GM12878 (cell line): ENCODE data around the gene SIX3. TPM values are rescaled to one million over a fixed set of nuclear protein-coding genes. Genes with fewer than 3 reads are reported as not detected.
A peak's percentile ranks its signal among the peaks of the same experiment; 100 is the strongest.

Source experiments
- ATAC-seq: fragments of 200-7000 bp; cut with Tn5 transposase; 3 replicates; pipeline ENCODE4 v1.9.1; 2020; ENCODE audit warnings: mild to moderate bottlenecking, moderate library complexity
- BruUV-seq: library from RNA; stranded (reverse); fragments of 400-500 nt; replicated peaks from 2 replicates; lab custom pipeline; 2021; lab: Mats Ljungman, UMichigan
- CTCF ChIA-PET: fragments of 300-600 bp; sonication (Branson Sonifier 250); formaldehyde crosslinking; extraction: SDS; loops from one replicate; lab custom pipeline; 2021; ENCODE audit warnings: inconsistent platforms; lab: Yijun Ruan, JAX
- POLR2A ChIA-PET: fragments of 350-600 bp; formaldehyde crosslinking; extraction: SDS; loops from one replicate; lab custom pipeline; 2021; ENCODE audit warnings: inconsistent platforms; lab: Charles Lee
- RAD21 ChIA-PET: fragments of 300-600 bp; sonication (Branson Sonifier 250); formaldehyde crosslinking; loops from one replicate; lab custom pipeline; 2023; ENCODE audit warnings: antibody characterized with exemption; ENCODE audit not compliant: unreplicated experiment; lab: Charles Lee
- SMC1A ChIA-PET: fragments of 300-600 bp; sonication (Branson Sonifier 250); formaldehyde crosslinking; loops from one replicate; lab custom pipeline; 2023; ENCODE audit not compliant: unreplicated experiment, uncharacterized antibody; lab: Charles Lee
- DNase-seq: peaks from one replicate; pipeline ENCODE4 v3.0.0-alpha.2; 2011; ENCODE audit warnings: low read depth, low spot score
- FAIRE-seq: peaks from 3 replicates; lab custom pipeline; 2011; peaks lifted over from hg19 to GRCh38; lab: Jason Lieb, UNC
- H2AFZ ChIP-seq: 2 replicates; pipeline ENCODE4 v1.6.0; 2011; ENCODE audit warnings: low read depth, low read length, control low read depth; ENCODE audit not compliant: control insufficient read depth
- H3K27ac ChIP-seq: 2 replicates; pipeline ENCODE4 v1.5.1; 2011; ENCODE audit warnings: control low read depth; ENCODE audit not compliant: control insufficient read depth, insufficient read depth
- H3K27me3 ChIP-seq, 2 experiments: replicated peaks in 1 of 2; 2 replicates each; pipeline versions ENCODE4 v1.6.0 to v1.6.1; 2011; ENCODE audit warnings: low read length in 1 of 2; ENCODE audit not compliant: control insufficient read depth in 2 of 2, insufficient read depth in 2 of 2
- H3K36me3 ChIP-seq, 2 experiments: 2 replicates each; pipeline ENCODE4 v1.5.1; 2011; ENCODE audit warnings: low read length in 1 of 2; ENCODE audit not compliant: control insufficient read depth in 2 of 2, insufficient read depth in 2 of 2
- H3K4me1 ChIP-seq: 2 replicates; pipeline ENCODE4 v1.6.1; 2011; ENCODE audit warnings: mild to moderate bottlenecking, low read length, moderate library complexity, mixed read lengths; ENCODE audit not compliant: control insufficient read depth, insufficient read depth
- H3K4me2 ChIP-seq: 2 replicates; pipeline ENCODE4 v1.6.0; 2011; ENCODE audit warnings: control low read depth; ENCODE audit not compliant: control insufficient read depth, insufficient read depth
- H3K4me3 ChIP-seq: fragments of 200-600 bp; sonication (generic); 2 replicates; pipeline ENCODE4 v1.5.1; 2016
- H3K79me2 ChIP-seq: 2 replicates; pipeline ENCODE4 v1.6.0; 2011; ENCODE audit warnings: low read length; ENCODE audit not compliant: control insufficient read depth, insufficient read depth
- H3K9ac ChIP-seq: 2 replicates; pipeline ENCODE4 v1.8.0; 2011; ENCODE audit warnings: low read length, control low read depth, mixed read lengths; ENCODE audit not compliant: control insufficient read depth, insufficient read depth
- H3K9me3 ChIP-seq: replicated peaks from 3 replicates; pipeline ENCODE4 v1.5.1; 2011; ENCODE audit warnings: mild to moderate bottlenecking, low read length; ENCODE audit not compliant: control insufficient read depth, insufficient read depth
- H4K20me1 ChIP-seq: 2 replicates; pipeline ENCODE4 v1.6.0; 2011; ENCODE audit not compliant: control insufficient read depth, insufficient read depth
- CEBPZ ChIP-seq: fragments of 150-350 bp; IDR thresholded peaks from 2 replicates; pipeline ENCODE4 v1.6.1; 2016; ENCODE audit warnings: low read depth, low read length
- E4F1 ChIP-seq: fragments of 450-650 bp; IDR thresholded peaks from 2 replicates; pipeline ENCODE4 v1.6.1; 2018; ENCODE audit warnings: borderline replicate concordance, mild to moderate bottlenecking; ENCODE audit not compliant: partially characterized antibody
- EGR1 ChIP-seq, 2 experiments: IDR thresholded peaks; 1 replicate in 1 of 2; 2 replicates in 1 of 2; pipeline ENCODE4 v1.6.1; 2011 to 2012; ENCODE audit warnings: low read depth in 2 of 2, low read length in 2 of 2, borderline replicate concordance in 1 of 2, mild to moderate bottlenecking in 1 of 2, moderate library complexity in 1 of 2
- EP300 ChIP-seq, 2 experiments: fragments of 150-350 bp in 1 of 2; IDR thresholded peaks; 2 replicates each; pipeline ENCODE4 v1.6.1; 2011 to 2012; ENCODE audit warnings: low read depth in 2 of 2, low read length in 2 of 2, borderline replicate concordance in 1 of 2, improper control_type of control experiment in 1 of 2, inconsistent platforms in 1 of 2; ENCODE audit not compliant: control insufficient read depth in 1 of 2
- IKZF1 ChIP-seq: fragments of 450-650 bp; conservative IDR thresholded peaks from 2 replicates; pipeline ENCODE4 v1.6.1; 2017; ENCODE audit warnings: antibody characterized with exemption, mild to moderate bottlenecking
- KDM1A ChIP-seq: fragments of 200-600 bp; sonication (generic); IDR thresholded peaks from 2 replicates; pipeline ENCODE4 v1.6.1; 2016; ENCODE audit warnings: borderline replicate concordance
- KLF5 ChIP-seq: fragments of 450-650 bp; IDR thresholded peaks from 2 replicates; pipeline ENCODE4 v1.6.1; 2014; ENCODE audit warnings: mild to moderate bottlenecking; ENCODE audit not compliant: partially characterized antibody
- POLR2AphosphoS2 ChIP-seq: IDR thresholded peaks from 2 replicates; pipeline ENCODE4 v1.6.1; 2011; ENCODE audit warnings: low read depth, mild to moderate bottlenecking, low read length, improper control_type of control experiment, moderate library complexity
- RAD21 ChIP-seq: IDR thresholded peaks from 2 replicates; pipeline ENCODE4 v1.6.1; 2011; ENCODE audit warnings: mild to moderate bottlenecking, low read depth, low read length, moderate library complexity; ENCODE audit not compliant: insufficient read depth
- SMARCA5 ChIP-seq: fragments of 450-650 bp; IDR thresholded peaks from 2 replicates; pipeline ENCODE4 v1.6.1; 2017; ENCODE audit warnings: mild to moderate bottlenecking
- ZBTB11 ChIP-seq: fragments of 450-650 bp; formaldehyde crosslinking; IDR thresholded peaks from 2 replicates; pipeline ENCODE4 v1.5.0; 2022; ENCODE audit warnings: mild to moderate bottlenecking, missing genetic modification characterization
- WGBS: methylation state at CpG from one replicate; pipeline ENCODE4 v1.1.6; 2016; ENCODE audit warnings: low lambda C conversion rate; ENCODE audit not compliant: insufficient replicate concordance, insufficient coverage; ENCODE audit errors: missing lambda C conversion rate; 5-methylcytosine and 5-hydroxymethylcytosine counted together
- in situ Hi-C: fragments of 300-500 bp; cut with MboI; formaldehyde crosslinking; loops from 9 replicates; pipeline ENCODE4 v1.14.3; 2018; ENCODE audit warnings: mixed read lengths
- intact Hi-C: fragments of 100-400 bp; cut with micrococcal nuclease; formaldehyde crosslinking; loops from one replicate; pipeline ENCODE4 v1.14.2; 2022; ENCODE audit not compliant: unreplicated experiment
- polyA plus RNA-seq, 11 experiments: library from polyadenylated mRNA; depleted of rRNA in 4 of 11; unstranded in 6 of 11; stranded (reverse) in 5 of 11; fragments of >200 nt; fragmentation: Nextera tagmentation in 4 of 11; fragmentation: Illumina TruSeq in 1 of 11; extraction: Ambion mirVana in 4 of 11; extraction: Trizol in 1 of 11; gene quantifications; 1 replicate in 1 of 11; 2 replicates in 10 of 11; pipeline versions ENCODE4 v1.2.1 to v1.2.3, GENCODE V29; 2011 to 2016; ENCODE audit warnings: inconsistent platforms in 2 of 11, missing spikeins in 2 of 11, low read depth in 1 of 11
- total RNA-seq, 4 experiments: library from RNA; depleted of rRNA in 3 of 4; stranded (reverse); fragments of >200 nt in 3 of 4; fragmentation: Illumina TruSeq in 1 of 4; extraction: Trizol in 1 of 4; gene quantifications; 2 replicates each; pipeline versions ENCODE4 v1.2.1 to v1.2.3, GENCODE V29; 2013 to 2021

The SIX3 gene
- total and polyA plus RNA-seq, 10 of the 15 experiments (the other 5 are each of a cell fraction or from before 2014, with no cell fraction given) = 0.05 to 0.42 (median 0.13) TPM; not detected in 4

- H3K9me3 ChIP-seq = peaks cover 2% of the 10 kb centered on the region; the same call in 1 of the 3 replicates
- no TSS peak for BruUV-seq
- no peak overlapping the region for H2AFZ ChIP-seq
- in situ Hi-C loops = no loop called here
- ATAC-seq (no peak), DNase-seq (no peak), FAIRE-seq (no peak)
- no peaks in the 10 kb centered on the region for H3K4me1 ChIP-seq
- POLR2A ChIA-PET = interaction anchor here (0.5 to 1.2 kb wide), 3 partner anchors 101 to 720 kb away, joined by 3 to 6 read pairs (median 3); no protein-coding TSS in a partner anchor
- no peak overlapping the region for H3K9ac ChIP-seq
- no peak overlapping the region for H3K4me3 ChIP-seq
- H3K27ac ChIP-seq = no peak overlapping the region
- peaks cover 33 to 36% of the 10 kb centered on the region in 2 experiments for H3K27me3 ChIP-seq
- RAD21 ChIA-PET = no interaction called here
- 16% methylated on average over 28 of the region's 42 CpGs for WGBS
- intact Hi-C loops = no loop called here
- H4K20me1 ChIP-seq = no peaks in the 10 kb centered on the region
- SMC1A ChIA-PET = interaction anchor here (1.6 kb wide), 1 partner anchor 17 kb away, joined by 4 read pairs; no protein-coding TSS in a partner anchor
- H3K4me2 ChIP-seq = 0 out of 2 replicates have a peak overlapping the region, but pooled peaks have one; percentile 17
- CTCF ChIA-PET = interaction anchor here (0.6 to 0.7 kb wide), 2 partner anchors 26 to 91 kb away, joined by 3 to 4 read pairs; no protein-coding TSS in a partner anchor
- H3K79me2 ChIP-seq = no peaks in the 10 kb centered on the region
- H3K36me3 ChIP-seq = no peaks in the 10 kb centered on the region
- TF ChIP-seq RAD21 (no peak), E4F1 (no peak), ZBTB11 (CRISPR knock-in tag) (no peak), EGR1 (IDR thresholded peaks at IDR 0.05; ENCODE audit: borderline replicate concordance in 1 of 2, low read depth in 2 of 2, low read length in 2 of 2) (no peak), POLR2AphosphoS2 (no peak), KDM1A (no peak), SMARCA5 (no peak), EP300 (IDR thresholded peaks at IDR 0.05; ENCODE audit: borderline replicate concordance in 1 of 2, control insufficient read depth in 1 of 2, low read depth in 2 of 2, low read length in 2 of 2) (no peak), CEBPZ (no peak), IKZF1 (no peak), KLF5 (no peak)
These were observed 2.1 kb upstream of the SIX3 start for GRCh38 chr2:44939106-44940048.
